Measurements from ENCODE around the gene ERICH3.

GRCh38 chr1:74681851-74682250 is 8.3 kb upstream of the ERICH3 start:
- TF ChIP-seq POLR2AphosphoS5 (IDR thresholded peaks at IDR 0.05; ENCODE audit: low read depth) (no peak), SPI1 (IDR thresholded peaks at IDR 0.05; ENCODE audit: borderline replicate concordance, low read depth) (no peak)
